Measurements from ENCODE around the gene RPS26. TPM values are rescaled to one million over a fixed set of nuclear protein-coding genes. Genes with fewer than 3 reads are reported as not detected.

Gene RPS26
- polyA plus RNA-seq, 1 donor from 2014 or later: 598 TPM

DNA sequence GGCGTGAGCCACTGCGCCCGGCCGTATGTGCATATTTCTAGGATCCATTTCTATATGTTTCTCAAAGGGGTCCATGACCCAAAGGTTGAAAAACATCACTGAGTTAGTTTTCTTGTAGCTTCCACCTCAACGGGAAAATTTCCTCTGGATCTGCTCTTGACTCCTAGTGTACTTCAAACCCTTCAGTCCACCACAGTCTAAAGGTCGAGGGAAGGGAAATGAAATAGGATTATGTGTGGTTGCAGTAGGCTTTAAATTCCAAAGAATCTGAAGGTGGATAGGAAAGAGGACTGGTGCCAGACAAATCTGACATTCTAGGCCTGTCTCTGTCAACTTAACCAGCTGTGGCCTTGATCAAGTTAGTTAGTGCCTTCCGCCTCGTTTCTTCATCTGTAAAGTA, 46.4 kb upstream of the RPS26 start:
- H3K27ac ChIP-seq (ENCODE audit: low read length): no peak overlapping the region
- H3K36me3 ChIP-seq (ENCODE audit: insufficient read depth, low read length): peaks cover 9% of the 10 kb centered on the region

DNA sequence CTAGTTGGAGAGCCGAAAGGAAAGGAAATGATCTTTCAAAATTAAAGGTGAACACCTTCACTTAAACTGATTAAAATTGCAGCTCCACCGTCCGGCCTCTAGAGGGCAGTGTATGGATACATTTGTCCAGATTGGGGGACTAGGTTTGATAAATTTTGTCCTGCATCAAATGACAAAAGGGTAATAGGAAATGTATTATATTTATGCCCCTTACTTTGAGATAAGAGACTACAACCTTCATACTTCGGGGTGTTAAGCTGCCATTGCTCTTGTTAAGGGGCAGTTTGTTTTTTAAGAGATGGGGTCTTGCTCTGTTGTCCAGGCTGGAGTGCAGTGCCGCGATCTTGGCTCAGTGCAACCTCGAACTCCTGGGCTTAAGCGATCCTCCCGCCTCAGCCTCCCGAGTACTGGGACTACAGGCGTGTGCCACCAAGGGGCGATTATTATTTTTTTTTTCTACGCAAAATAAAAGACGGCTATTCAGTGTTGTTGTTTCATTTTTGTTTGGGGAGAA, 45.5 kb upstream of the RPS26 start:
- Histone ChIP-seq H3K27ac (ENCODE audit: low read length) (peak overlapping the region; percentile 70), H3K27me3 (ENCODE audit: insufficient read depth, low read depth, low read length) (no peaks in the 10 kb centered on the region), H3K9ac (ENCODE audit: low read length) (peak overlapping the region; percentile 75), H3K9me3 (ENCODE audit: low read length) (no peaks in the 10 kb centered on the region), H2AFZ (ENCODE audit: low read depth, low read length) (no peak overlapping the region), H3K4me3 (ENCODE audit: low read length) (peak overlapping the region; percentile 80), H4K20me1 (ENCODE audit: insufficient read depth) (no peaks in the 10 kb centered on the region), H3K36me3 (ENCODE audit: insufficient read depth, low read length) (no peaks in the 10 kb centered on the region), H3K4me2 (ENCODE audit: low read length) (peak overlapping the region; percentile 1), H3F3A (ENCODE audit: insufficient read depth, low read length, poor library complexity, severe bottlenecking) (no peaks in the 10 kb centered on the region), H3K9me2 (ENCODE audit: insufficient read depth, low read length) (no peaks in the 10 kb centered on the region), H3K79me2 (replicated peaks; ENCODE audit: insufficient read depth, low read length) (peaks cover 4% of the 10 kb centered on the region)
- TF ChIP-seq, protein P1, sequence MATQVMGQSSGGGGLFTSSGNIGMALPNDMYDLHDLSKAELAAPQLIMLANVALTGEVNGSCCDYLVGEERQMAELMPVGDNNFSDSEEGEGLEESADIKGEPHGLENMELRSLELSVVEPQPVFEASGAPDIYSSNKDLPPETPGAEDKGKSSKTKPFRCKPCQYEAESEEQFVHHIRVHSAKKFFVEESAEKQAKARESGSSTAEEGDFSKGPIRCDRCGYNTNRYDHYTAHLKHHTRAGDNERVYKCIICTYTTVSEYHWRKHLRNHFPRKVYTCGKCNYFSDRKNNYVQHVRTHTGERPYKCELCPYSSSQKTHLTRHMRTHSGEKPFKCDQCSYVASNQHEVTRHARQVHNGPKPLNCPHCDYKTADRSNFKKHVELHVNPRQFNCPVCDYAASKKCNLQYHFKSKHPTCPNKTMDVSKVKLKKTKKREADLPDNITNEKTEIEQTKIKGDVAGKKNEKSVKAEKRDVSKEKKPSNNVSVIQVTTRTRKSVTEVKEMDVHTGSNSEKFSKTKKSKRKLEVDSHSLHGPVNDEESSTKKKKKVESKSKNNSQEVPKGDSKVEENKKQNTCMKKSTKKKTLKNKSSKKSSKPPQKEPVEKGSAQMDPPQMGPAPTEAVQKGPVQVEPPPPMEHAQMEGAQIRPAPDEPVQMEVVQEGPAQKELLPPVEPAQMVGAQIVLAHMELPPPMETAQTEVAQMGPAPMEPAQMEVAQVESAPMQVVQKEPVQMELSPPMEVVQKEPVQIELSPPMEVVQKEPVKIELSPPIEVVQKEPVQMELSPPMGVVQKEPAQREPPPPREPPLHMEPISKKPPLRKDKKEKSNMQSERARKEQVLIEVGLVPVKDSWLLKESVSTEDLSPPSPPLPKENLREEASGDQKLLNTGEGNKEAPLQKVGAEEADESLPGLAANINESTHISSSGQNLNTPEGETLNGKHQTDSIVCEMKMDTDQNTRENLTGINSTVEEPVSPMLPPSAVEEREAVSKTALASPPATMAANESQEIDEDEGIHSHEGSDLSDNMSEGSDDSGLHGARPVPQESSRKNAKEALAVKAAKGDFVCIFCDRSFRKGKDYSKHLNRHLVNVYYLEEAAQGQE (IDR thresholded peaks at IDR 0.05; ENCODE audit: borderline replicate concordance): no peak
- TF ChIP-seq TAF1 (IDR thresholded peaks at IDR 0.05; ENCODE audit: low read depth) (no peak), MXI1 (conservative IDR thresholded peaks at IDR 0.05; ENCODE audit: poor library complexity, severe bottlenecking) (no peak), POLR2AphosphoS5 (IDR thresholded peaks at IDR 0.05) (no peak), SMC3 (conservative IDR thresholded peaks at IDR 0.05; ENCODE audit: poor library complexity) (peak; percentile 77), EZH2 (IDR thresholded peaks at IDR 0.05; ENCODE audit: borderline replicate concordance, insufficient read depth, low read length, poor library complexity, severe bottlenecking) (no peak), RAD21 (conservative IDR thresholded peaks at IDR 0.05) (peak; percentile 80), EP300 (conservative IDR thresholded peaks at IDR 0.05; ENCODE audit: poor library complexity, severe bottlenecking) (no peak)
- TF ChIP-seq, protein P2, sequence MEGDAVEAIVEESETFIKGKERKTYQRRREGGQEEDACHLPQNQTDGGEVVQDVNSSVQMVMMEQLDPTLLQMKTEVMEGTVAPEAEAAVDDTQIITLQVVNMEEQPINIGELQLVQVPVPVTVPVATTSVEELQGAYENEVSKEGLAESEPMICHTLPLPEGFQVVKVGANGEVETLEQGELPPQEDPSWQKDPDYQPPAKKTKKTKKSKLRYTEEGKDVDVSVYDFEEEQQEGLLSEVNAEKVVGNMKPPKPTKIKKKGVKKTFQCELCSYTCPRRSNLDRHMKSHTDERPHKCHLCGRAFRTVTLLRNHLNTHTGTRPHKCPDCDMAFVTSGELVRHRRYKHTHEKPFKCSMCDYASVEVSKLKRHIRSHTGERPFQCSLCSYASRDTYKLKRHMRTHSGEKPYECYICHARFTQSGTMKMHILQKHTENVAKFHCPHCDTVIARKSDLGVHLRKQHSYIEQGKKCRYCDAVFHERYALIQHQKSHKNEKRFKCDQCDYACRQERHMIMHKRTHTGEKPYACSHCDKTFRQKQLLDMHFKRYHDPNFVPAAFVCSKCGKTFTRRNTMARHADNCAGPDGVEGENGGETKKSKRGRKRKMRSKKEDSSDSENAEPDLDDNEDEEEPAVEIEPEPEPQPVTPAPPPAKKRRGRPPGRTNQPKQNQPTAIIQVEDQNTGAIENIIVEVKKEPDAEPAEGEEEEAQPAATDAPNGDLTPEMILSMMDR (IDR thresholded peaks at IDR 0.05; ENCODE audit: poor library complexity, severe bottlenecking): peak; percentile 88

More for the DNA sequence above, 46.4 kb upstream of the RPS26 start:
- TF ChIP-seq, protein P2 (IDR thresholded peaks at IDR 0.05; ENCODE audit: poor library complexity, severe bottlenecking): no peak
- TF ChIP-seq POLR2AphosphoS5 (IDR thresholded peaks at IDR 0.05) (no peak), SMC3 (conservative IDR thresholded peaks at IDR 0.05; ENCODE audit: poor library complexity) (no peak), EP300 (conservative IDR thresholded peaks at IDR 0.05; ENCODE audit: poor library complexity, severe bottlenecking) (no peak), EZH2 (IDR thresholded peaks at IDR 0.05; ENCODE audit: borderline replicate concordance, insufficient read depth, low read length, poor library complexity, severe bottlenecking) (no peak), RAD21 (conservative IDR thresholded peaks at IDR 0.05) (no peak), MXI1 (conservative IDR thresholded peaks at IDR 0.05; ENCODE audit: poor library complexity, severe bottlenecking) (no peak), TAF1 (IDR thresholded peaks at IDR 0.05; ENCODE audit: low read depth) (no peak)
- TF ChIP-seq, protein P1 (IDR thresholded peaks at IDR 0.05; ENCODE audit: borderline replicate concordance): no peak
- no peaks in the 10 kb centered on the region for H3F3A ChIP-seq (ENCODE audit: insufficient read depth, low read length, poor library complexity, severe bottlenecking)
- H3K4me3 ChIP-seq (ENCODE audit: low read length): no peak overlapping the region
- no peak overlapping the region for H2AFZ ChIP-seq (ENCODE audit: low read depth, low read length)
- no peaks in the 10 kb centered on the region for H4K20me1 ChIP-seq (ENCODE audit: insufficient read depth)
- no peaks in the 10 kb centered on the region for H3K27me3 ChIP-seq (ENCODE audit: insufficient read depth, low read depth, low read length)
- no peaks in the 10 kb centered on the region for H3K9me3 ChIP-seq (ENCODE audit: low read length)
- peaks cover 4% of the 10 kb centered on the region for H3K79me2 ChIP-seq (replicated peaks; ENCODE audit: insufficient read depth, low read length)
- H3K4me2 ChIP-seq (ENCODE audit: low read length): no peak overlapping the region
- no peaks in the 10 kb centered on the region for H3K9me2 ChIP-seq (ENCODE audit: insufficient read depth, low read length)
- H3K9ac ChIP-seq (ENCODE audit: low read length): no peak overlapping the region

Measured in neural cell (in vitro differentiated cells).